K562 (cell line): Measurements from ENCODE around the gene GRK4. TPM values are rescaled to one million over a fixed set of nuclear protein-coding genes. Genes with fewer than 3 reads are reported as not detected.

Source experiments
- CBX1 ChIP-seq: sonication (generic); IDR thresholded peaks from 2 replicates; pipeline ENCODE4 v1.6.1; 2016; ENCODE audit warnings: antibody characterized with exemption, low read depth, mild to moderate bottlenecking
- CREBBP ChIP-seq: IDR thresholded peaks from one replicate; pipeline ENCODE4 v1.6.1; 2012; ENCODE audit warnings: low read depth, mild to moderate bottlenecking, control low read depth, inconsistent platforms, low read length
- EGR1 ChIP-seq: fragments of 450-650 bp; conservative IDR thresholded peaks from 2 replicates; pipeline ENCODE4 v1.6.1; 2017; ENCODE audit warnings: mild to moderate bottlenecking
- ETV6 ChIP-seq, 3 experiments: fragments of 150-350 bp in 1 of 3; sonication (generic) in 1 of 3; formaldehyde crosslinking in 1 of 3; IDR thresholded peaks; 2 replicates each; pipeline versions ENCODE4 v1.6.1 to v1.8.0; 2014 to 2022; ENCODE audit warnings: borderline replicate concordance in 2 of 3, low read depth in 2 of 3, antibody characterized with exemption in 1 of 3, low read length in 1 of 3, mild to moderate bottlenecking in 1 of 3, missing genetic modification reagents in 1 of 3
- FOXM1 ChIP-seq, 2 experiments: fragments of 450-650 bp in 1 of 2; sonication (generic) in 1 of 2; formaldehyde crosslinking in 1 of 2; IDR thresholded peaks; 2 replicates each; pipeline versions ENCODE4 v1.6.1 to v1.9.0; 2017 to 2022; ENCODE audit warnings: low read depth in 2 of 2, mild to moderate bottlenecking in 2 of 2, missing genetic modification reagents in 1 of 2, moderate library complexity in 1 of 2
- GATA2 ChIP-seq: sonication (generic); formaldehyde crosslinking; IDR thresholded peaks from 2 replicates; pipeline ENCODE4 v1.4.0; 2020; ENCODE audit warnings: mild to moderate bottlenecking, missing genetic modification reagents
- KDM1A ChIP-seq, 2 experiments: fragments of 450-650 bp; IDR thresholded peaks; 2 replicates each; pipeline ENCODE4 v1.6.1; 2016; ENCODE audit warnings: mild to moderate bottlenecking in 2 of 2
- NELFE ChIP-seq: IDR thresholded peaks from 2 replicates; pipeline ENCODE4 v1.6.1; 2011; ENCODE audit warnings: mild to moderate bottlenecking; ENCODE audit not compliant: insufficient read depth, insufficient read length
- NR1H2 ChIP-seq: sonication (generic); formaldehyde crosslinking; IDR thresholded peaks from 2 replicates; pipeline ENCODE4 v1.4.0; 2020; ENCODE audit warnings: mild to moderate bottlenecking, missing genetic modification reagents
- NR2C2 ChIP-seq, 2 experiments: fragments of 200-800 bp in 1 of 2; sonication (Bioruptor generic) in 1 of 2; sonication (generic) in 1 of 2; formaldehyde crosslinking in 1 of 2; IDR thresholded peaks; 2 replicates each; pipeline versions ENCODE4 v1.6.1 to v1.8.0; 2016 to 2022; ENCODE audit warnings: mild to moderate bottlenecking in 1 of 2, missing compliant biosample characterization in 1 of 2, missing genetic modification characterization in 1 of 2, missing genetic modification reagents in 1 of 2
- RBFOX2 ChIP-seq: fragments of 200-400 bp; formaldehyde crosslinking; IDR thresholded peaks from 2 replicates; pipeline ENCODE4 v1.6.1; 2017; ENCODE audit warnings: low read depth, mild to moderate bottlenecking, low read length, moderate library complexity
- RBM22 ChIP-seq: fragments of 200-400 bp; formaldehyde crosslinking; IDR thresholded peaks from 2 replicates; pipeline ENCODE4 v1.6.1; 2018; ENCODE audit warnings: low read length, low read depth; ENCODE audit not compliant: poor library complexity, severe bottlenecking
- polyA plus RNA-seq, 8 experiments: library from polyadenylated mRNA; depleted of rRNA in 4 of 8; stranded (reverse) in 5 of 8; unstranded in 3 of 8; fragments of >200 nt; fragmentation: Nextera tagmentation in 2 of 8; fragmentation: Illumina TruSeq in 1 of 8; extraction: Ambion mirVana in 2 of 8; extraction: Trizol in 1 of 8; gene quantifications; 2 replicates each; pipeline versions ENCODE4 v1.2.1 to v1.2.3, GENCODE V29; 2011 to 2014; ENCODE audit warnings: inconsistent platforms in 1 of 8, missing spikeins in 1 of 8
- total RNA-seq, 7 experiments: library from RNA; depleted of rRNA in 6 of 7; stranded (reverse); fragments of >200 nt in 6 of 7; fragmentation: Illumina TruSeq in 2 of 7; extraction: Trizol in 2 of 7; gene quantifications; 2 replicates each; pipeline versions ENCODE4 v1.2.1 to v1.2.3, GENCODE V29; 2011 to 2021; ENCODE audit warnings: low replicate concordance in 1 of 7
- TF ChIP-seq, protein P1 (sequence below): sonication (generic); formaldehyde crosslinking; IDR thresholded peaks from 2 replicates; pipeline ENCODE4 v1.8.1; 2023; ENCODE audit warnings: mild to moderate bottlenecking, missing genetic modification reagents
- TF ChIP-seq, protein P2 (sequence below): sonication (generic); formaldehyde crosslinking; IDR thresholded peaks from 2 replicates; pipeline ENCODE4 v1.8.0; 2022; ENCODE audit warnings: mild to moderate bottlenecking, missing genetic modification reagents, borderline replicate concordance

The GRK4 gene
- total and polyA plus RNA-seq, 9 of the 15 experiments (the other 6 are each of a cell fraction or from before 2014, with no cell fraction given), result 1.1 to 4.8 (median 2.6) TPM

DNA sequence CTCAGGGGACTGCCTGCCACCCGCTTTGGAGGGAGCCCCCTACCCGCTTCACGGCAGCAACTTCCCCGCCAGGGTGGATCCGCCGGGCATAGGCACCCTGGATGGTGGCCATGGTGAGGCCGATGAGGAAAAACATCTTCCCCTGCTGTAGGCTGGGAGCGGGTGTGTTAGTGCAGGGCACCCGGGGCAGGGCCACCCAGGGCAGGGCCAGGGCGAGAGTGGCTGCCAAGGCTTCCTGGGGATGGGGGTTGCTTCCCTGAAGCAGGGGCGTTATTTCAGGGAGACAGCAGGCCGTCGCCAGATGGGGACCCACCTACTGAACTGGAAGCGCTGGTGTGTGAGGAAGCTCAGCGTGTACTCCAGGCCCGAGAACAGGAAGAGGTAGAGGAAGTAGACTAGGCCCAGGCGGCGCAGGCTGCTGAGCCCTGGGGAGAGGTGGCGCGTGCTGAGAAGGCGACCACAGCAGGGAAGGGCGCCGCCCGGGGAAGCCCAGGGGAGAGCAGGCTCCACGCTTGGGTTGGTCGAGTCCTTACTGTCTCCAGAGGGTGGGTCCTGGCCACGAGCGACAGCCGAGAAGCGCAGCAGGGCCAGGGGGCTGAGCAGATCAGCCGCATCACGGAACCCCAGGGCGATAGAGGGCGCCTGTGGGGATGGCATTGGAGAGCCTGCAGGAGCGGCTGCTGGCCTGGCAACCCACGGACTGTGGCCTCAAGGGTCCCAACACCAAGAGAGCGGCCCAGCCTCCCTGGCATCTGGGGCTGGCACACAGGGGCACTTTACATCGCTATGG lies 31.7 kb upstream of the GRK4 start (continued):
- TF ChIP-seq FOXM1 (IDR thresholded peaks at IDR 0.05; ENCODE audit: low read depth) (no peak), FOXM1 (CRISPR knock-in tag; IDR thresholded peaks at IDR 0.05; ENCODE audit: low read depth) (no peak), CREBBP (no peak), NR1H2 (CRISPR knock-in tag) (no peak), NR2C2 (CRISPR knock-in tag; IDR thresholded peaks at IDR 0.05) (no peak), NR2C2 (tag; IDR thresholded peaks at IDR 0.05) (no peak), KDM1A (IDR thresholded peaks at IDR 0.05) (no peak), GATA2 (CRISPR knock-in tag) (no peak), RBFOX2 (peak; percentile 13), NELFE (no peak), RBM22 (peak; percentile 25), ETV6 (IDR thresholded peaks at IDR 0.05; ENCODE audit: borderline replicate concordance in 1 of 2, low read depth in 2 of 2, low read length in 1 of 2) (0 out of 4 replicates have a peak, but pooled peaks of 1 of the 2 experiments have one; percentile 23), ETV6 (CRISPR knock-in tag; IDR thresholded peaks at IDR 0.05; ENCODE audit: borderline replicate concordance) (no peak), EGR1 (no peak), CBX1 (no peak)
- TF ChIP-seq, protein P1, sequence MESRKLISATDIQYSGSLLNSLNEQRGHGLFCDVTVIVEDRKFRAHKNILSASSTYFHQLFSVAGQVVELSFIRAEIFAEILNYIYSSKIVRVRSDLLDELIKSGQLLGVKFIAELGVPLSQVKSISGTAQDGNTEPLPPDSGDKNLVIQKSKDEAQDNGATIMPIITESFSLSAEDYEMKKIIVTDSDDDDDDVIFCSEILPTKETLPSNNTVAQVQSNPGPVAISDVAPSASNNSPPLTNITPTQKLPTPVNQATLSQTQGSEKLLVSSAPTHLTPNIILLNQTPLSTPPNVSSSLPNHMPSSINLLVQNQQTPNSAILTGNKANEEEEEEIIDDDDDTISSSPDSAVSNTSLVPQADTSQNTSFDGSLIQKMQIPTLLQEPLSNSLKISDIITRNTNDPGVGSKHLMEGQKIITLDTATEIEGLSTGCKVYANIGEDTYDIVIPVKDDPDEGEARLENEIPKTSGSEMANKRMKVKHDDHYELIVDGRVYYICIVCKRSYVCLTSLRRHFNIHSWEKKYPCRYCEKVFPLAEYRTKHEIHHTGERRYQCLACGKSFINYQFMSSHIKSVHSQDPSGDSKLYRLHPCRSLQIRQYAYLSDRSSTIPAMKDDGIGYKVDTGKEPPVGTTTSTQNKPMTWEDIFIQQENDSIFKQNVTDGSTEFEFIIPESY, result peak; percentile 79
- TF ChIP-seq, protein P2, sequence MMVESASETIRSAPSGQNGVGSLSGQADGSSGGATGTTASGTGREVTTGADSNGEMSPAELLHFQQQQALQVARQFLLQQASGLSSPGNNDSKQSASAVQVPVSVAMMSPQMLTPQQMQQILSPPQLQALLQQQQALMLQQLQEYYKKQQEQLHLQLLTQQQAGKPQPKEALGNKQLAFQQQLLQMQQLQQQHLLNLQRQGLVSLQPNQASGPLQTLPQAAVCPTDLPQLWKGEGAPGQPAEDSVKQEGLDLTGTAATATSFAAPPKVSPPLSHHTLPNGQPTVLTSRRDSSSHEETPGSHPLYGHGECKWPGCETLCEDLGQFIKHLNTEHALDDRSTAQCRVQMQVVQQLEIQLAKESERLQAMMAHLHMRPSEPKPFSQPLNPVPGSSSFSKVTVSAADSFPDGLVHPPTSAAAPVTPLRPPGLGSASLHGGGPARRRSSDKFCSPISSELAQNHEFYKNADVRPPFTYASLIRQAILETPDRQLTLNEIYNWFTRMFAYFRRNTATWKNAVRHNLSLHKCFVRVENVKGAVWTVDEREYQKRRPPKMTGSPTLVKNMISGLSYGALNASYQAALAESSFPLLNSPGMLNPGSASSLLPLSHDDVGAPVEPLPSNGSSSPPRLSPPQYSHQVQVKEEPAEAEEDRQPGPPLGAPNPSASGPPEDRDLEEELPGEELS, result no peak
